ENCODE results near the gene ECE1.

DNA sequence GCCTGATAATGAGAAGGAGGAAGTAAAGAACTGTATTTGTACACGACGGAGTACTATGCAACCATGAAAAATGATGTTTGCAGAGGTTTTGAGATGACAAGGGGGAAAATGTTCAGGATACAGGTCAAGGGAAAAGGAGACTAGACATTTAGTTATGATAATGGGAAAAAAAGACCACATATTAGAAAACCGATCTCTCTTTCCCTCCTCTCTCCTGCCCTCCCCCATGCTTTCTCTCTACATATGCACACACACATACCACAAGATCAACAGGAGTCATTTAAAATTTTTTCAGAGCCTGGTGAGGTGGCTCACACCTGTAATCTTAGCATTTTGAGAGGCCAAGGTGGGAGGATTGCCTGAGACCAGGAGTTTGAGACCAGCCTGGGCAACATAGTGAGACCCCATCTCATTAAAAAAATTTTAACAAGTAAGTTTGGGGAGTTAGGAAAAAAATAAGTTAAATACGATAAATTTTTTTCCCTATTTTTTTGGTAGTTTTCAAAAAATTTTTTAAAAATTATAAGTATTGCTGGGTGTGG lies 44.5 kb downstream of the ECE1 start:
- no peak for TF ChIP-seq CTCF (conservative IDR thresholded peaks at IDR 0.05; ENCODE audit: low read depth, low read length)
- TF ChIP-seq MAFK (IDR thresholded peaks at IDR 0.05; ENCODE audit: low read depth, low read length), result no peak
- TF ChIP-seq, protein P1, sequence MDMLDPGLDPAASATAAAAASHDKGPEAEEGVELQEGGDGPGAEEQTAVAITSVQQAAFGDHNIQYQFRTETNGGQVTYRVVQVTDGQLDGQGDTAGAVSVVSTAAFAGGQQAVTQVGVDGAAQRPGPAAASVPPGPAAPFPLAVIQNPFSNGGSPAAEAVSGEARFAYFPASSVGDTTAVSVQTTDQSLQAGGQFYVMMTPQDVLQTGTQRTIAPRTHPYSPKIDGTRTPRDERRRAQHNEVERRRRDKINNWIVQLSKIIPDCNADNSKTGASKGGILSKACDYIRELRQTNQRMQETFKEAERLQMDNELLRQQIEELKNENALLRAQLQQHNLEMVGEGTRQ (IDR thresholded peaks at IDR 0.05; ENCODE audit: low read depth, low read length), result no peak
- no peak for TF ChIP-seq POLR2A (IDR thresholded peaks at IDR 0.05; ENCODE audit: low read depth, low read length)
- TF ChIP-seq CEBPB (IDR thresholded peaks at IDR 0.05; ENCODE audit: low read depth, low read length), result no peak
- no peak for TF ChIP-seq MXI1 (IDR thresholded peaks at IDR 0.05; ENCODE audit: borderline replicate concordance, low read depth, low read length)
- no peak for TF ChIP-seq RAD21 (IDR thresholded peaks at IDR 0.05; ENCODE audit: low read length)
- TF ChIP-seq MAZ (IDR thresholded peaks at IDR 0.05; ENCODE audit: borderline replicate concordance, low read depth, low read length), result no peak

All from IMR-90 (cell line).